Panc1 (cell line): ENCODE results near the gene MEIS2. TPM values are rescaled to one million over a fixed set of nuclear protein-coding genes. Genes with fewer than 3 reads are reported as not detected.

Experiments used
- ATAC-seq: fragments of 200-7000 bp; cut with Tn5 transposase; 2 replicates; pipeline ENCODE4 v1.9.1; 2020; ENCODE audit warnings: mild to moderate bottlenecking, moderate library complexity
- BruUV-seq: library from RNA; stranded (reverse); fragments of 400-500 nt; replicated peaks from 2 replicates; lab custom pipeline; 2021; lab: Mats Ljungman, UMichigan
- CTCF ChIA-PET: fragments of 300-600 bp; sonication (Branson Sonifier 250); formaldehyde crosslinking; loops from one replicate; lab custom pipeline; 2022; ENCODE audit warnings: antibody characterized with exemption; lab: Charles Lee
- POLR2A ChIA-PET: fragments of 300-600 bp; sonication (Branson Sonifier 250); formaldehyde crosslinking; loops from one replicate; lab custom pipeline; 2022; ENCODE audit warnings: antibody characterized with exemption; lab: Charles Lee
- DNase-seq: peaks from one replicate; pipeline ENCODE4 v3.0.0-alpha.2; 2010; ENCODE audit warnings: low read depth, low spot score
- H3K27ac ChIP-seq: 2 replicates; pipeline ENCODE4 v1.5.1; 2011; ENCODE audit warnings: mild to moderate bottlenecking, low read length, inconsistent platforms
- H3K27me3 ChIP-seq: fragments of 200-500 bp; sonication (Bioruptor generic); 2 replicates; pipeline ENCODE4 v1.6.0; 2014; ENCODE audit warnings: low read length, inconsistent platforms; ENCODE audit not compliant: control insufficient read depth, insufficient read depth
- H3K36me3 ChIP-seq: fragments of 200-500 bp; sonication (Bioruptor generic); 2 replicates; pipeline ENCODE4 v1.5.1; 2014; ENCODE audit warnings: inconsistent platforms, mild to moderate bottlenecking, low read length, moderate library complexity; ENCODE audit not compliant: control insufficient read depth, insufficient read depth
- H3K4me1 ChIP-seq: 2 replicates; pipeline ENCODE4 v1.5.1; 2011; ENCODE audit warnings: inconsistent platforms, mild to moderate bottlenecking, low read length, moderate library complexity; ENCODE audit not compliant: control insufficient read depth, insufficient read depth
- H3K4me3 ChIP-seq, 2 experiments: 2 replicates each; pipeline ENCODE4 v1.5.1; 2011 to 2012; ENCODE audit warnings: low read depth in 2 of 2, low read length in 2 of 2, mild to moderate bottlenecking in 2 of 2, inconsistent platforms in 1 of 2, moderate library complexity in 1 of 2
- H3K9me3 ChIP-seq: fragments of 200-500 bp; sonication (Bioruptor generic); 2 replicates; pipeline ENCODE4 v1.5.1; 2014; ENCODE audit warnings: low read depth, mild to moderate bottlenecking, inconsistent platforms, low read length, moderate library complexity; ENCODE audit not compliant: control insufficient read depth, insufficient read depth
- CTCF ChIP-seq: fragments of 450-650 bp; IDR thresholded peaks from 2 replicates; pipeline ENCODE4 v1.5.1; 2017; ENCODE audit warnings: mild to moderate bottlenecking
- POLR2AphosphoS5 ChIP-seq: IDR thresholded peaks from 2 replicates; pipeline ENCODE4 v1.6.1; 2012; ENCODE audit warnings: mild to moderate bottlenecking, low read depth, low read length, moderate library complexity
- REST ChIP-seq, 2 experiments: IDR thresholded peaks; 2 replicates each; pipeline ENCODE4 v1.6.1; 2011 to 2012; ENCODE audit warnings: low read depth in 2 of 2, control low read depth in 1 of 2, low read length in 1 of 2, mild to moderate bottlenecking in 1 of 2, moderate library complexity in 1 of 2; ENCODE audit not compliant: insufficient read depth in 1 of 2
- SIN3A ChIP-seq: IDR thresholded peaks from 2 replicates; pipeline ENCODE4 v1.6.1; 2012; ENCODE audit warnings: low read depth, mild to moderate bottlenecking, low read length, moderate library complexity, borderline replicate concordance; ENCODE audit not compliant: insufficient read depth
- TCF7L2 ChIP-seq: IDR thresholded peaks from 2 replicates; pipeline ENCODE4 v1.6.1; 2011; ENCODE audit warnings: mild to moderate bottlenecking, low read depth, low read length, inconsistent platforms
- in situ Hi-C: cut with HindIII; loops from 2 replicates; pipeline ENCODE4 v1.10.0; 2016; ENCODE audit warnings: low sequenced_read_pairs, low pct_unique_long_range_greater_than_20kb
- intact Hi-C: fragments of 100-400 bp; cut with micrococcal nuclease; formaldehyde crosslinking; loops from one replicate; pipeline ENCODE4 v1.10.0; 2022; ENCODE audit not compliant: unreplicated experiment
- total RNA-seq: library from RNA; stranded (reverse); gene quantifications from one replicate; pipeline ENCODE4 v1.2.1, GENCODE V29; 2021; ENCODE audit not compliant: unreplicated experiment

MEIS2 gene
- total RNA-seq, 1 experiment from 2014 or later = 9.3 TPM

- Histone ChIP-seq H3K4me1 (no peaks in the 10 kb centered on the region), H3K36me3 (no peaks in the 10 kb centered on the region), H3K27me3 (peaks cover 10% of the 10 kb centered on the region), H3K4me3 (no peak overlapping the region), H3K9me3 (no peaks in the 10 kb centered on the region), H3K27ac (no peak overlapping the region)
- DNase-seq = no peak
- no TSS peak for BruUV-seq
- in situ Hi-C loops (no loop called here), intact Hi-C loops (no loop called here)
- no peak for ATAC-seq
- ChIA-PET CTCF (no interaction called here), POLR2A (no interaction called here)
- no peak for TF ChIP-seq REST (IDR thresholded peaks at IDR 0.05; ENCODE audit: insufficient read depth in 1 of 2, low read depth in 2 of 2, low read length in 1 of 2)
- no peak for TF ChIP-seq CTCF
- no peak for TF ChIP-seq SIN3A
- no peak for TF ChIP-seq TCF7L2
- no peak for TF ChIP-seq POLR2AphosphoS5
Observed at GRCh38 chr15:36888011-36888992, 212.0 kb downstream of the MEIS2 start.

- H3K36me3 ChIP-seq = no peaks in the 10 kb centered on the region
- CTCF ChIA-PET = no interaction called here
- no TSS peak for BruUV-seq
- peaks cover 13% of the 10 kb centered on the region for H3K27me3 ChIP-seq
- H3K4me1 ChIP-seq = peaks cover 3% of the 10 kb centered on the region; the same call in 1 of the 2 replicates
- H3K9me3 ChIP-seq = no peaks in the 10 kb centered on the region
- H3K4me3 ChIP-seq = peak overlapping the region; percentile 30 to 37
- no peak overlapping the region for H3K27ac ChIP-seq
- TF ChIP-seq CTCF (no peak), REST (IDR thresholded peaks at IDR 0.05; ENCODE audit: insufficient read depth in 1 of 2, low read depth in 2 of 2, low read length in 1 of 2) (no peak), SIN3A (no peak), TCF7L2 (no peak), POLR2AphosphoS5 (no peak)
- ATAC-seq (no peak), DNase-seq (no peak)
- intact Hi-C loops (no loop called here), in situ Hi-C loops (no loop called here)
- POLR2A ChIA-PET = no interaction called here
Observed at GRCh38 chr15:36887214-36887961, 213.0 kb downstream of the MEIS2 start.
